ENCODE data around the gene CYP2W1.

The CYP2W1 gene

GRCh38 chr7:966291-967069, 16.5 kb upstream of the CYP2W1 start:
- DNase-seq (ENCODE audit: low read depth in 2 of 2) = no peak

- DNase-seq (ENCODE audit: low read depth in 2 of 2) = no peak
Measured at GRCh38 chr7:967361-968082, 15.5 kb upstream of the CYP2W1 start.

GRCh38 chr7:968205-969105, 14.5 kb upstream of the CYP2W1 start:
- no peak for DNase-seq (ENCODE audit: low read depth in 2 of 2)

GRCh38 chr7:969403-969802, 13.6 kb upstream of the CYP2W1 start:
- no peak for DNase-seq (ENCODE audit: low read depth in 2 of 2)

- DNase-seq (ENCODE audit: low read depth in 2 of 2) = no peak
Measured at GRCh38 chr7:970744-971143, 12.2 kb upstream of the CYP2W1 start.

DNA sequence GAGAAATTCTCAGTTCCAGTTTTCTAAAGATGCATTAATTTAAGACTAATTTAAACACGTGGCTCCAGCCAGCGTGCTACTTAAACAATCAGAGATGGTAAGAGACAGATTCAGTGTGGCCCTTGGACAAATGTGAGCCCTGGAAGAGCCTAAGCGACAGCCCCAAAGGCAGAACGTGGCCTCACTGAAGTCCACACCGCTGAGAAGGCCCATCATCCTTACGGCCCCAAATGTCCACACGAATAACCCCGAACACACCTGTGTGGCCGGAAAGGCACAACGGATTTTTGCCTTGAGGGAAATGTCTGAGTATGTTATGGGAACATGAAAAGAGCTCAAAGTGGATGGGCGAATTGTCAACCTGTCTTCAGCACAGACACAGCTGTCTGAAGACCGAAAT, 10.9 kb upstream of the CYP2W1 start:
- DNase-seq (ENCODE audit: low read depth in 2 of 2) = no peak

DNA sequence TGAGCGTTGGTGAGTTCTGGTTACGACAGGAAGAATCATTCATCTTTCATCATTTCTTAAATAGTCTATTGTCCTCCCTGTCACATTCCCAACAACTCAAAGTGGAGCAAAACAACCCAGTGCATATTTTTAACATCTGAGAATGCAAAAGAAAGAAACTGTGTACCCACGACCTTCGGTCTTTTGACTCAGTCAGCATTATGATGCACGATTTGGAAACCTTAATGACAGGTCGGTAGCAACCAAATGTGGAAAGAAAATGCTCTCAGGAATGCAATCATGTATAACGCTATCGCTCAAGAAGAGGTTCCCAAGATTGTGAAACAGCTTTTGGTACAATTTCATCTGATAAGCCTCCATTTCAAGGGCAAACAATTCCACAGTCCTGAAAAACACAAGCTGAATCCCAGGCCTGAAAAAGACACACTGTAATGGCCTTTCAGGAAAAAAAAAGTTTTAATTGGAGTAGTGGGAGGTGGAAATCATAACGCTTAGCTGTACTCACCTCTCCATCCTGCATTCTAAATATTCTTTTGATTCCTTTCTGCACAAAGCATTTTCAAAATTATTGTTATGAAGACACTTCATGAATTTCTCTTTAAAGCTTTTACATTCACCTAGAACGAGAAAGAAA, 10.2 kb upstream of the CYP2W1 start:
- DNase-seq (ENCODE audit: low read depth in 2 of 2) = no peak

- DNase-seq (ENCODE audit: low read depth in 2 of 2) = no peak
Measured at GRCh38 chr7:973312-973711, 9.7 kb upstream of the CYP2W1 start.

DNA sequence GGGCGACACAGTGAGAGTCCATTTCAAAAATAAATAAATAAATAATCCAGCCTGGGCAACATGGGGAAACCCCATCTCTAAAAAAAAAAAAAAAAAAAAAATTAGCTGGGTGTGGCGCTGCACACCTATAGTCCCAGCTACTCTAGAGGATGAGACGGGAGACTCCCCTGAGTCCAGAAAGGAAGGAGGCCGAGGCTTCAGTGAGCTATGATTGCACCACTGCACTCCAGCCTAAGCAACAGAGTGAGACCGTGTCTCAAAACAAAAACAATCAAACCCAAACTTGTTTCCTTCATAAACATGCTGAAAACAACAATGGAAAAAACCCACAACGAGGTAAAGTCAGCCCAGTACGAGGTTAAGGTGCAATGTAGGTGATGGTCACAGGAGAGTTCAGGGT, 8.8 kb upstream of the CYP2W1 start:
- DNase-seq (ENCODE audit: low read depth in 2 of 2) = no peak

- DNase-seq (ENCODE audit: low read depth in 2 of 2) = peak; percentile 63 to 69
Measured at GRCh38 chr7:974820-975681, 7.9 kb upstream of the CYP2W1 start, which contains the start of gene COX19. Gene COX19, minus strand, starts transcription at chr7:975549. Its CDS starts 40 bp downstream, at chr7:975509.

GRCh38 chr7:975702-976473, 7.1 kb upstream of the CYP2W1 start:
- no peak for DNase-seq (ENCODE audit: low read depth in 2 of 2)

- no peak for DNase-seq (ENCODE audit: low read depth in 2 of 2)
Measured at GRCh38 chr7:976901-977325, 6.1 kb upstream of the CYP2W1 start.

DNA sequence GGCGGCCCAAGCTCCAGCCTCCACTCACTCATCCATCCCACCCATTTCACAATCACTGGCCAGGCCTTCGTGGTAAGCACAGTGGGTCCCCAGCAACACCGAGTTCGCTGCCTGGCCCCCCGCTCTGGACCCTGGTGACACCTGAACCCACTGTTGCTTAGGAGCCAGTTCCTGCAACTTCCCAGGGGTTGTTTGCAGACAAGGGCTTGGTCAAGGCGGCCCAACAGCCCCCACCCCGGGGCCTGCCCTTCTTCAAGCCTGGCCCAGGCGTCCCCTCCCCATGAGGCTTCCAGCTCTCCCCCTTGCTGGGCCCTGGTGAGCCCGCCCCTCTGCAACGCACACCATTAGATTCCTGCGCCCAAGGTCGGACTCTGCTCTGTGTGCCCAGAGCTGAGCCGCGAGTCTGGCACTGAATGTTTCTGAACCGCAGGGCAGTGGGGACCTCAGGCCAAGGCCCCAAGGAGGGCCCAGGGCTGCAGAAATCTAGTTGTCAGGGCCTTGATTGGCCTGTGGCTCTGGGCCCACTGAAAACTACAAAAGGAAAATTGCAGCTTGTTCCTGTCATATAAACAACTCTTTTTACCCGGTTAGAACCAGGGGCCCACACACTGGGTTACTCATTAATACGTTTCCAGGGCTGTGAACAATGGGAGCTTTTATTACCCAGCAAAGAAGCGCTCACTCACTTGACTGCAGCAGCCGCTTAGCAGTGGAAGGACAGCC, 5.5 kb upstream of the CYP2W1 start:
- no peak for DNase-seq (ENCODE audit: low read depth in 2 of 2)

DNA sequence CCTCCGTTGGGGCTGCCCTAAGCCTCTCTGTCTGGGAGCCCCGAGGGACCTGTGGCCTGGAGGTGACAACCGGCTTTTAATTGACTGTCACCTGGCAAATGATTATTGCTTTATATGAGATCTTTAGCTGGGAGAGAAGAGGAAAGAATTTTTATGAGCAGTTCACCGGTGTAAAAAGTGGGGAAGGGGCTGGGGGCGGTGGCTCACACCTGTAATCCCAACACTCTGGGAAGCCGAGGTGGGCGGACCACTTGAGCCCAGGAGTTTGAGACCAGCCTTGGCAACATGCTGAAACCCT, 5.0 kb upstream of the CYP2W1 start:
- no peak for DNase-seq (ENCODE audit: low read depth in 2 of 2)

DNA sequence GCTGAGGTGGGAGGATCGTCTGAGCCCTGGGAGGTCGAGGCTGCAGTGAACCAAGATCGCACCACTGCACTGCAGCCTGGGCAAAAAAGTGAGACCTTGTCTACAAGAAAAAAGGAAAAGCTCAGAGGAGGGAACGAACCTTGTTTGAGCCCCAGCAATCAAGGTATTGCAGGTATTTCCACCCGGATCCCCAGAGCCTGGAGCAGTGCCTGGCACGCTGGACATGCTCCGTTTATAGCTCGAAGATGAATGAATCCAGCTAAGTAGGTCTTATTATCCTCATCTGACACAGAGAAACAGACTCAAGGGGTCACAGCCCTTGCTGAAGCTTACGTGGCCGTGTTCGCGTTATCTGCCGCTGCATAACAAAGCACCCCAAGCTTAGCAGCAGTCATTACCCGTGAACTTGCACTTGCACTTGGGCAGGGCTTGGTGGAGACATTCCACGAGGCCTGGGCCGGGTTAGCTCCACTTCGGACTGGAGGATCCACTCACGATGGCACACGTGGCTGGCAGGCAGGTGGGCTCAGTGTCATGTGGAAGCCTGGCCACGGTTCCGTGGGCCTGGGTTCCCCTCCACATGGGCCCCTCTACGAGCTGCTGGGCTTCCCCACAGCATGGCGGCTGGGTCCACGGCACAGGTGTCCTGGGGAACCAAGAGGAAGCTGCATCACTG, 4.4 kb upstream of the CYP2W1 start:
- DNase-seq (ENCODE audit: low read depth in 2 of 2) = no peak

- DNase-seq (ENCODE audit: low read depth in 2 of 2) = no peak
Measured at GRCh38 chr7:979151-979550, 3.8 kb upstream of the CYP2W1 start.

DNA sequence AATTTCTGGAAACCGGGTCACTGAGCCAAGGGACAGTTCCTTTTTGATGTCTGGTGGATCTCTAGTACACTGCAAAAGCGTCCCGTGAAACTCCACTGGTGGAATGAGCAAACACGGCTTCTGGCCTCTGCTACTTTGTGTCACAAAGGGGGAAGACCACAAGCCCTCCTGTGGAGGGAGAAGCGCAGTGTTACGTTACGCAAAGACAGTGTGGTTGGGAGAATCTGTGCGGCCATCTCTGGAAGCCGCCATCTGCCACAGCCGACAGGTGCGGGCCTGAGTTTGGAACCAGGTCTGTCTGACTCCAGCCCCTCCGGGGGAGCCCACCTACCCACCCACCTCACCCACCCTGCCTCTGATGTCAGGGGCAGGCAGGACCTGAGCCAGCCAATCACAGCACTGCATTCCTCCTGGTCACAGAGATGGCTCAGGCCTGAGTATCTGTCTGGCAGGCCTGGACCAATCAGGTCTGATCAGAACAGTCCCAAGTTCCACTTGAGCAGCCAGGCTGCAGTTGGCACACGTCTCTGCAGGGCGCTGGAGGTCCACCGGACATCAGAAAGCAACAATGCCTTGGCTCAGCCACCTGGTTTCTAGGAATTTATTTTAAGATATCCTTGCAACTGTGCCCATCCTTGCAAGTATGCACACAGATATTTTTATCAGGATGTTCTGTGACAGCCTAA, 3.0 kb upstream of the CYP2W1 start:
- DNase-seq (ENCODE audit: low read depth in 2 of 2) = no peak

DNA sequence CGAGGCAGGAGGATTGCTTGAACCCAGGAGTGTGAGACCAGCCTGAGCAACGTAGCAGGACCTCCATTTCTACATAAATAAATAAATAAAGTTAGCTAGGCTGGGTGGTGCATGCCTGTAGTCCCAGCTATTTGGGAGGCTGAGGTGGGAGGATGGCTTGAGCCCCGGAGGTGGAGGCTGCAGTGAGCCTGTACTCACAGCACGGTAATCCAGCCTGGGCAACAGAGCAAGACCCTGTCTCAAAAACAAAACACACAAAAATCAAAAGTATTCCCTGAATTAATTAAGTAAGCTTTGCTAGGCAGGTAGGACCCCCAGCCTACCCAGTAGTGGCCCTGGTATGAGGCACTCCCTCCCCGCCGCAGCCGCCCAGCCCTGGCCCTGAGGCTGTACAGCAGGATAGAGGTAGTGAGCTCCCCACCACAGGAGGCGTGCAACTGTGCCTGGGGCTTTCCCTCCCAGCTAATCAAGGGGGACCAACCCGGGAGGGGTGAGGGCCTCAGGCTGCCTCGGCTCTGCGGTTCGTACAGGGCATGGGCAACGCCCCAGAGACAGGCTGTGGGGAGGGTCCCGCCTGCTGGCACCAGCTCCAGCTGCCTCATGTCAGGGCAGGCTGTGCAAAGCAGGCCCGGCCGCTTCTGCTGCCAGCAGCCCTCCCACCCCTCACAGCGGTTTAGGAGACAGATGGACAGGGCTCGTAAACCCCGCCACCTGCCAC, 1.0 kb upstream of the CYP2W1 start:
- DNase-seq (ENCODE audit: low read depth in 2 of 2) = no peak

Measured in fibroblast of skin of left biceps (primary cell).